ENCODE data around the gene CDH23. TPM values are rescaled to one million over a fixed set of nuclear protein-coding genes. Genes with fewer than 3 reads are reported as not detected.

The CDH23 gene
- total RNA-seq, 1 experiment from 2014 or later, result 2.9 TPM

DNA sequence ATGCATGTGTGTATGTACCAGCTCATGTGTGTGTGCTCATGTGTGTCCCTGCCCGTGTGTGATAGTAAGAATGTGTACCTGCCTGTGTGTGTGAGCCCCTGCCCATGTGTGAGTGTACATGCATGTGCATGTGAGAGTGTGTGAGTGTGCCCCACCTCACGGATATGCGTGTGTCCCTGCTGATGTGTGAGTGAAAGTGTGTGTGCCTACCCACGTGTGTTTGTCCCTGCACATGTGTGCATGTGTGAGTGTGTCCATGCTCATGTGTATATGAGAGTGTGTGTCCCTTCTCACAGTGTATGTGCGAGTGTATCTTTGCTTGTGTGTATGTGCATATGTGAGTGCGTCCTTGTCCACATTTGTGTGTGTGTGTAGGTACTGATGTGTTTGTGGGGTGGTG is 69.6 kb downstream of the CDH23 start:
- no peak for TF ChIP-seq ZNF232 (CRISPR knock-in tag; IDR thresholded peaks at IDR 0.05)
- TF ChIP-seq, protein P1, sequence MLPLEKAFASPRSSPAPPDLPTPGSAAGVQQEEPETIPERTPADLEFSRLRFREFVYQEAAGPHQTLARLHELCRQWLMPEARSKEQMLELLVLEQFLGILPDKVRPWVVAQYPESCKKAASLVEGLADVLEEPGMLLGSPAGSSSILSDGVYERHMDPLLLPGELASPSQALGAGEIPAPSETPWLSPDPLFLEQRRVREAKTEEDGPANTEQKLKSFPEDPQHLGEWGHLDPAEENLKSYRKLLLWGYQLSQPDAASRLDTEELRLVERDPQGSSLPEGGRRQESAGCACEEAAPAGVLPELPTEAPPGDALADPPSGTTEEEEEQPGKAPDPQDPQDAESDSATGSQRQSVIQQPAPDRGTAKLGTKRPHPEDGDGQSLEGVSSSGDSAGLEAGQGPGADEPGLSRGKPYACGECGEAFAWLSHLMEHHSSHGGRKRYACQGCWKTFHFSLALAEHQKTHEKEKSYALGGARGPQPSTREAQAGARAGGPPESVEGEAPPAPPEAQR (CRISPR knock-in tag; IDR thresholded peaks at IDR 0.05), result no peak
- TF ChIP-seq, protein P2, sequence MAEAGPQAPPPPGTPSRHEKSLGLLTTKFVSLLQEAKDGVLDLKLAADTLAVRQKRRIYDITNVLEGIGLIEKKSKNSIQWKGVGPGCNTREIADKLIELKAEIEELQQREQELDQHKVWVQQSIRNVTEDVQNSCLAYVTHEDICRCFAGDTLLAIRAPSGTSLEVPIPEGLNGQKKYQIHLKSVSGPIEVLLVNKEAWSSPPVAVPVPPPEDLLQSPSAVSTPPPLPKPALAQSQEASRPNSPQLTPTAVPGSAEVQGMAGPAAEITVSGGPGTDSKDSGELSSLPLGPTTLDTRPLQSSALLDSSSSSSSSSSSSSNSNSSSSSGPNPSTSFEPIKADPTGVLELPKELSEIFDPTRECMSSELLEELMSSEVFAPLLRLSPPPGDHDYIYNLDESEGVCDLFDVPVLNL (CRISPR knock-in tag; IDR thresholded peaks at IDR 0.05; ENCODE audit: borderline replicate concordance, low read depth), result no peak
- H3K4me3 Mint-ChIP-seq, result no peak overlapping the region
- H3K27ac Mint-ChIP-seq, result no peak overlapping the region
- no peaks in the 10 kb centered on the region for H3K4me1 Mint-ChIP-seq
- H3K36me3 Mint-ChIP-seq, result no peaks in the 10 kb centered on the region
- CTCF ChIA-PET, result no interaction called here
- H3K9me3 Mint-ChIP-seq, result no peaks in the 10 kb centered on the region
- POLR2A ChIA-PET, result no interaction called here
- ATAC-seq, result no peak
- DNase-seq (ENCODE audit: low spot score), result no peak
- no peaks in the 10 kb centered on the region for H3K27me3 Mint-ChIP-seq (ENCODE audit: low read depth)

DNA sequence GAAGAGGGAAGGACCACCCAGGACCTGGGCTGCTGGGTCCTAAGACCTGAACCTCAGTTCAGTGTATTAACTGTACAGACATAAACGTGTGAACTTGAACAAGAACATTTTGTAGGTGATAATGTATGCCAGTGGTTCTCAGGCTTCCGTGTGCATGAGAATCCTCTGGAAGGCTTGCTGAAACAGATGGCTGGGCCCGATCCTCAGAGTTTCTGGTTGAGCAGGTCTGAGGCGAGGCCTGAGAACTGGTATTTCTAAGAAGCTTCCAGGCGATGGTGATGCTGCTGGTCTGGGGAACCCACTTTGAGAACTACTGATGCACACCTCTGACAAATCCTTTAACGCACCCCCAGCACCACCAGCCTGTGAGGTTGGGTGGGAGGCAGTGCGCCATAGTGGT is 70.4 kb downstream of the CDH23 start:
- no peak for DNase-seq (ENCODE audit: low spot score)
- no peak for ATAC-seq
- CTCF ChIA-PET, result interaction anchor here (2.1 to 2.5 kb wide), 2 partner anchors 71 to 148 kb away, joined by 6 to 16 read pairs; partner anchors contain the start of genes CDH23 and SLC29A3
- H3K4me3 Mint-ChIP-seq, result no peak overlapping the region
- H3K36me3 Mint-ChIP-seq, result no peaks in the 10 kb centered on the region
- POLR2A ChIA-PET, result interaction anchor here (0.5 kb wide), 1 partner anchor 89 kb away, joined by 7 read pairs; no protein-coding TSS in a partner anchor
- no peak overlapping the region for H3K27ac Mint-ChIP-seq
- no peaks in the 10 kb centered on the region for H3K9me3 Mint-ChIP-seq
- TF ChIP-seq FOXJ3 (CRISPR knock-in tag; IDR thresholded peaks at IDR 0.05; ENCODE audit: borderline replicate concordance), result no peak
- TF ChIP-seq ESRRA (CRISPR knock-in tag; IDR thresholded peaks at IDR 0.05; ENCODE audit: borderline replicate concordance), result no peak
- TF ChIP-seq RELA (CRISPR knock-in tag; IDR thresholded peaks at IDR 0.05; ENCODE audit: borderline replicate concordance), result no peak
- no peak for TF ChIP-seq JUN (CRISPR knock-in tag; IDR thresholded peaks at IDR 0.05)
- TF ChIP-seq, protein P3, sequence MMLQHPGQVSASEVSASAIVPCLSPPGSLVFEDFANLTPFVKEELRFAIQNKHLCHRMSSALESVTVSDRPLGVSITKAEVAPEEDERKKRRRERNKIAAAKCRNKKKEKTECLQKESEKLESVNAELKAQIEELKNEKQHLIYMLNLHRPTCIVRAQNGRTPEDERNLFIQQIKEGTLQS (CRISPR knock-in tag; conservative IDR thresholded peaks at IDR 0.05), result no peak
- TF ChIP-seq GTF2I (CRISPR knock-in tag; conservative IDR thresholded peaks at IDR 0.05), result no peak
- TF ChIP-seq, protein P4, sequence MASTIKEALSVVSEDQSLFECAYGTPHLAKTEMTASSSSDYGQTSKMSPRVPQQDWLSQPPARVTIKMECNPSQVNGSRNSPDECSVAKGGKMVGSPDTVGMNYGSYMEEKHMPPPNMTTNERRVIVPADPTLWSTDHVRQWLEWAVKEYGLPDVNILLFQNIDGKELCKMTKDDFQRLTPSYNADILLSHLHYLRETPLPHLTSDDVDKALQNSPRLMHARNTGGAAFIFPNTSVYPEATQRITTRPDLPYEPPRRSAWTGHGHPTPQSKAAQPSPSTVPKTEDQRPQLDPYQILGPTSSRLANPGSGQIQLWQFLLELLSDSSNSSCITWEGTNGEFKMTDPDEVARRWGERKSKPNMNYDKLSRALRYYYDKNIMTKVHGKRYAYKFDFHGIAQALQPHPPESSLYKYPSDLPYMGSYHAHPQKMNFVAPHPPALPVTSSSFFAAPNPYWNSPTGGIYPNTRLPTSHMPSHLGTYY (CRISPR knock-in tag; IDR thresholded peaks at IDR 0.05), result no peak
- TF ChIP-seq, protein P5, sequence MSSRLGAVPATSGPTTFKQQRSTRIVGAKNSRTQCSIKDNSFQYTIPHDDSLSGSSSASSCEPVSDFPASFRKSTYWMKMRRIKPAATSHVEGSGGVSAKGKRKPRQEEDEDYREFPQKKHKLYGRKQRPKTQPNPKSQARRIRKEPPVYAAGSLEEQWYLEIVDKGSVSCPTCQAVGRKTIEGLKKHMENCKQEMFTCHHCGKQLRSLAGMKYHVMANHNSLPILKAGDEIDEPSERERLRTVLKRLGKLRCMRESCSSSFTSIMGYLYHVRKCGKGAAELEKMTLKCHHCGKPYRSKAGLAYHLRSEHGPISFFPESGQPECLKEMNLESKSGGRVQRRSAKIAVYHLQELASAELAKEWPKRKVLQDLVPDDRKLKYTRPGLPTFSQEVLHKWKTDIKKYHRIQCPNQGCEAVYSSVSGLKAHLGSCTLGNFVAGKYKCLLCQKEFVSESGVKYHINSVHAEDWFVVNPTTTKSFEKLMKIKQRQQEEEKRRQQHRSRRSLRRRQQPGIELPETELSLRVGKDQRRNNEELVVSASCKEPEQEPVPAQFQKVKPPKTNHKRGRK (CRISPR knock-in tag; IDR thresholded peaks at IDR 0.05; ENCODE audit: borderline replicate concordance), result no peak
- H3K4me1 Mint-ChIP-seq, result no peaks in the 10 kb centered on the region
- no peaks in the 10 kb centered on the region for H3K27me3 Mint-ChIP-seq (ENCODE audit: low read depth)

DNA sequence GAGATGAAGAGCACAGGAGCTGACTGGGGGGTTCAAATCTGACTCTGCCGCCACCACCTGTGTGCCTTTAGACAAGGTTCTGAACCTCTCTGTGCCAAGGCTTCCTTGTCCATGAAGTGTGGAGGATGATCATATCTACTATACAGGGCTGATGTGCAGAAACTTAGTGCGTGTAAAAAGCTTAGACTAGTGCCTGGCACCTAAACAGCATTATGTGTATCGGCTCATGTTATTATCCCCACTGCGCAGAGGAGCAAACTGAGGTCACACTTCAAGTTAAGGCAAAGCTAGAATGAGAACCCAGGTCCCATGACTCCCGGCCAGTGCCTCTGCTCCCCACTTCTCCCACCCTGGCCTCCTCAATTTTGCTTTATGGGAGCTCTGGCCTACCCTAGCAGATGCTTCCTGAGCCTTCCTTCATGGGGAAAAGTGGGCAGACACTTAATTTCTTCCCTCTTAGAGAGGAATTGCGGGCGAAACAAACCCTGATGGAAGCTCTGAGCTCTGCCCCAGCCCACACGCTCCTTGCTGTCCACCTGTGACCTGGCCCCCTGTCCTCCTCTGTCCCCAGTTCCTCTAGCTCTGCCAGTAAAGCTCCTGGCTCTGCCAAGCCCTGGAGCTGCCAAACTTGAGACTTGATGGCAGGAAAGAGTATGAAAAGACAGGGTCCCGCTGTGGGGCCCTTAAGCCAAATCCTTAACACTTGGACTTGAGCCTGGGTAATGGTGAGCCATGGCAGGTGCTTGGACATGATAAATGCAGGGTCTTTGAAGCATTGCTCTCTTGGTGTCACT is 71.0 kb downstream of the CDH23 start:
- no peaks in the 10 kb centered on the region for H3K36me3 Mint-ChIP-seq
- POLR2A ChIA-PET, result interaction anchor here (0.5 kb wide), 1 partner anchor 90 kb away, joined by 7 read pairs; no protein-coding TSS in a partner anchor
- TF ChIP-seq FOXJ3 (CRISPR knock-in tag; IDR thresholded peaks at IDR 0.05; ENCODE audit: borderline replicate concordance), result no peak
- no peak for TF ChIP-seq ZNF416 (CRISPR knock-in tag; IDR thresholded peaks at IDR 0.05)
- TF ChIP-seq, protein P6, sequence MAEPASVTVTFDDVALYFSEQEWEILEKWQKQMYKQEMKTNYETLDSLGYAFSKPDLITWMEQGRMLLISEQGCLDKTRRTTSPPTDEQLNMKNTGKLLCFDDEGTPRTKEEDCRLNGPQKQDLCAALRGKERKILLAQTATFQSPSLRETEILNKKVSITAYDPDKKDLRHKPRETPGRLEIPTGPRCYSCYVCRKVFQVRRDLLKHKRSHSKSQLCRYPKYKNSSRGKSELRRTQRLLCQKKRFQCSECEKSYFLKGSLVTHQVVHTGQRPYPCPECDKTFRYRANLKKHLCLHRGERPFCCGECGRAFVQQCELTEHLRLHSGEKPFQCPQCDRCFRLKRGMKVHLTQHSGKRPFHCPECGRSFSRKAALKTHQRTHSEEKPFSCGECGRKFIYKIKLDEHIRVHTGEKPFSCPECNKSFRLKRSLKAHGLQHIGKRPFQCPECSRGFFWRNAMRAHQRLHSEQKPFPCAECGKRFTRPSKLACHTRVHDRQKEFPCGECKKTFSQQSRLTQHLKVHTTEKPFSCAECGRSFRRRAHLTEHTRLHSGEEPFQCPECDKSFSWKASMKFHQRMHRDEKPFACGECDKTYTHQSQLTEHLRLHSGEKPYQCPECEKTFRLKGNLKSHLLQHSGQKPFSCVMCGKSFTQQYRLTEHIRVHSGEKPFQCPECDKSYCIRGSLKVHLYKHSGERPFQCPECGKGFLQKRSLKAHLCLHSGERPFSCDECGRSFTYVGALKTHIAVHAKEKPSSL (CRISPR knock-in tag; conservative IDR thresholded peaks at IDR 0.05), result no peak
- TF ChIP-seq TEAD4 (CRISPR knock-in tag; IDR thresholded peaks at IDR 0.05), result no peak
- TF ChIP-seq, protein P7, sequence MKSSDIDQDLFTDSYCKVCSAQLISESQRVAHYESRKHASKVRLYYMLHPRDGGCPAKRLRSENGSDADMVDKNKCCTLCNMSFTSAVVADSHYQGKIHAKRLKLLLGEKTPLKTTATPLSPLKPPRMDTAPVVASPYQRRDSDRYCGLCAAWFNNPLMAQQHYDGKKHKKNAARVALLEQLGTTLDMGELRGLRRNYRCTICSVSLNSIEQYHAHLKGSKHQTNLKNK (CRISPR knock-in tag; IDR thresholded peaks at IDR 0.05), result no peak
- TF ChIP-seq, protein P8, sequence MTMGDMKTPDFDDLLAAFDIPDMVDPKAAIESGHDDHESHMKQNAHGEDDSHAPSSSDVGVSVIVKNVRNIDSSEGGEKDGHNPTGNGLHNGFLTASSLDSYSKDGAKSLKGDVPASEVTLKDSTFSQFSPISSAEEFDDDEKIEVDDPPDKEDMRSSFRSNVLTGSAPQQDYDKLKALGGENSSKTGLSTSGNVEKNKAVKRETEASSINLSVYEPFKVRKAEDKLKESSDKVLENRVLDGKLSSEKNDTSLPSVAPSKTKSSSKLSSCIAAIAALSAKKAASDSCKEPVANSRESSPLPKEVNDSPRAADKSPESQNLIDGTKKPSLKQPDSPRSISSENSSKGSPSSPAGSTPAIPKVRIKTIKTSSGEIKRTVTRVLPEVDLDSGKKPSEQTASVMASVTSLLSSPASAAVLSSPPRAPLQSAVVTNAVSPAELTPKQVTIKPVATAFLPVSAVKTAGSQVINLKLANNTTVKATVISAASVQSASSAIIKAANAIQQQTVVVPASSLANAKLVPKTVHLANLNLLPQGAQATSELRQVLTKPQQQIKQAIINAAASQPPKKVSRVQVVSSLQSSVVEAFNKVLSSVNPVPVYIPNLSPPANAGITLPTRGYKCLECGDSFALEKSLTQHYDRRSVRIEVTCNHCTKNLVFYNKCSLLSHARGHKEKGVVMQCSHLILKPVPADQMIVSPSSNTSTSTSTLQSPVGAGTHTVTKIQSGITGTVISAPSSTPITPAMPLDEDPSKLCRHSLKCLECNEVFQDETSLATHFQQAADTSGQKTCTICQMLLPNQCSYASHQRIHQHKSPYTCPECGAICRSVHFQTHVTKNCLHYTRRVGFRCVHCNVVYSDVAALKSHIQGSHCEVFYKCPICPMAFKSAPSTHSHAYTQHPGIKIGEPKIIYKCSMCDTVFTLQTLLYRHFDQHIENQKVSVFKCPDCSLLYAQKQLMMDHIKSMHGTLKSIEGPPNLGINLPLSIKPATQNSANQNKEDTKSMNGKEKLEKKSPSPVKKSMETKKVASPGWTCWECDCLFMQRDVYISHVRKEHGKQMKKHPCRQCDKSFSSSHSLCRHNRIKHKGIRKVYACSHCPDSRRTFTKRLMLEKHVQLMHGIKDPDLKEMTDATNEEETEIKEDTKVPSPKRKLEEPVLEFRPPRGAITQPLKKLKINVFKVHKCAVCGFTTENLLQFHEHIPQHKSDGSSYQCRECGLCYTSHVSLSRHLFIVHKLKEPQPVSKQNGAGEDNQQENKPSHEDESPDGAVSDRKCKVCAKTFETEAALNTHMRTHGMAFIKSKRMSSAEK (CRISPR knock-in tag; IDR thresholded peaks at IDR 0.05; ENCODE audit: borderline replicate concordance), result no peak

More for the DNA sequence above, 71.0 kb downstream of the CDH23 start:
- Mint-ChIP-seq H3K4me3 (no peak overlapping the region), H3K4me1 (no peaks in the 10 kb centered on the region), H3K27me3 (ENCODE audit: low read depth) (no peaks in the 10 kb centered on the region), H3K27ac (no peak overlapping the region), H3K9me3 (no peaks in the 10 kb centered on the region)
- CTCF ChIA-PET, result interaction anchor here (1.1 to 2.5 kb wide), 5 partner anchors 72 to 241 kb away, joined by 3 to 16 read pairs (median 4); partner anchors contain the start of genes CDH23 and SLC29A3
- ATAC-seq, result no peak
- DNase-seq (ENCODE audit: low spot score), result no peak

Measured in WTC11 (cell line).